Kidney (tissue), 14 donors: Measurements from ENCODE around the gene ANG. TPM values are rescaled to one million over a fixed set of nuclear protein-coding genes. Genes with fewer than 3 reads are reported as not detected.

ENCODE experiments used
- DNase-seq, 5 donors: peaks; one replicate each; pipeline ENCODE4 v3.0.0-alpha.2; 2013 to 2020
- FAIRE-seq: peaks from 2 replicates; lab custom pipeline; 2012; peaks lifted over from hg19 to GRCh38; lab: Jason Lieb, UNC
- H3K27ac ChIP-seq, 2 donors: one replicate each; pipeline ENCODE4 v1.7.0; 2013; ENCODE audit warnings: low read depth in 2 of 2, low read length in 2 of 2, inconsistent platforms in 1 of 2
- H3K27me3 ChIP-seq: one replicate; pipeline ENCODE4 v1.7.1; 2013; ENCODE audit warnings: low read length, inconsistent platforms; ENCODE audit not compliant: control insufficient read depth, insufficient read depth
- H3K36me3 ChIP-seq, 3 donors: one replicate each; pipeline versions ENCODE4 v1.7.0 to v1.7.1; 2013; ENCODE audit warnings: low read length in 3 of 3, control low read depth in 1 of 3, inconsistent platforms in 1 of 3; ENCODE audit not compliant: insufficient read depth in 3 of 3, control insufficient read depth in 2 of 3
- H3K4me1 ChIP-seq, 3 donors: one replicate each; pipeline versions ENCODE4 v1.7.0 to v1.7.1; 2013; ENCODE audit warnings: low read length in 3 of 3, inconsistent platforms in 1 of 3, low read depth in 1 of 3; ENCODE audit not compliant: control insufficient read depth in 2 of 3, insufficient read depth in 2 of 3
- H3K4me3 ChIP-seq, 3 donors: one replicate each; pipeline versions ENCODE4 v1.7.0 to v1.8.1; 2013; ENCODE audit warnings: low read length in 3 of 3, control low read depth in 1 of 3, inconsistent platforms in 1 of 3
- H3K9ac ChIP-seq, 3 donors: one replicate each; pipeline versions ENCODE4 v1.7.0 to v1.7.1; 2013; ENCODE audit warnings: low read length in 3 of 3, control low read depth in 1 of 3, inconsistent platforms in 1 of 3
- H3K9me3 ChIP-seq, 3 donors: one replicate each; pipeline versions ENCODE4 v1.7.0 to v1.7.1; 2013; ENCODE audit warnings: low read length in 3 of 3, control low read depth in 1 of 3, inconsistent platforms in 1 of 3; ENCODE audit not compliant: control insufficient read depth in 2 of 3, insufficient read depth in 1 of 3
- CTCF ChIP-seq: IDR thresholded peaks from 3 replicates; pipeline ENCODE4 v1.5.1; 2012; ENCODE audit warnings: mild to moderate bottlenecking, moderate library complexity, borderline replicate concordance; ENCODE audit not compliant: insufficient read depth; ENCODE audit errors: extremely low read depth
- intact Hi-C: fragments of 100-400 bp; cut with DNase I; formaldehyde crosslinking; loops from one replicate; pipeline ENCODE4 v1.11.1; 2022
- polyA plus RNA-seq: library from polyadenylated mRNA; stranded (reverse); fragments of 350-450 nt; fragmentation: Illumina TruSeq; extraction: RNeasy Lipid Tissue Mini Kit (QIAGEN cat#74804); gene quantifications from one replicate; pipeline ENCODE4 v1.2.3, GENCODE V29; 2014; ENCODE audit warnings: low read depth, low replicate concordance; ENCODE audit not compliant: insufficient read depth
- total RNA-seq: library from RNA; stranded (reverse); fragmentation: NEBNext Ultra II Directional; extraction: Animal tissue kit (Norgen Biotek cat#: 25700); gene quantifications from one replicate; pipeline ENCODE4 v1.2.1, GENCODE V29; 2021
- donor health status: control.
- donor health status: control.
- donor health status: control.
- donor health status: control.
- donor health status: control.
- donor health status: DM: yes; HTN: yes; CAD: no.
- donor health status: Normal renal cell carcinoma (clear cell type).

Gene ANG
- total and polyA plus RNA-seq, 2 donors from 2014 or later: 19.4 to 24.5 TPM

- Histone ChIP-seq H3K4me3 (no peak overlapping the region), H3K4me1 (no peaks in the 10 kb centered on the region), H3K9me3 (no peaks in the 10 kb centered on the region), H3K27me3 (no peaks in the 10 kb centered on the region), H3K36me3 (no peaks in the 10 kb centered on the region), H3K27ac (no peak overlapping the region), H3K9ac (no peak overlapping the region)
- intact Hi-C loops: no loop called here
- FAIRE-seq (no peak), DNase-seq (no peak)
- no peak for TF ChIP-seq CTCF
Measured at GRCh38 chr14:20644520-20644919, 44.0 kb upstream of the ANG start.

- Histone ChIP-seq H3K27me3 (no peaks in the 10 kb centered on the region), H3K4me3 (no peak overlapping the region), H3K27ac (no peak overlapping the region), H3K4me1 (no peaks in the 10 kb centered on the region), H3K36me3 (no peaks in the 10 kb centered on the region), H3K9ac (no peak overlapping the region), H3K9me3 (no peaks in the 10 kb centered on the region)
- FAIRE-seq (no peak), DNase-seq (no peak)
- no peak for TF ChIP-seq CTCF
- intact Hi-C loops: no loop called here
Measured at GRCh38 chr14:20645481-20645880, 43.1 kb upstream of the ANG start.

DNA sequence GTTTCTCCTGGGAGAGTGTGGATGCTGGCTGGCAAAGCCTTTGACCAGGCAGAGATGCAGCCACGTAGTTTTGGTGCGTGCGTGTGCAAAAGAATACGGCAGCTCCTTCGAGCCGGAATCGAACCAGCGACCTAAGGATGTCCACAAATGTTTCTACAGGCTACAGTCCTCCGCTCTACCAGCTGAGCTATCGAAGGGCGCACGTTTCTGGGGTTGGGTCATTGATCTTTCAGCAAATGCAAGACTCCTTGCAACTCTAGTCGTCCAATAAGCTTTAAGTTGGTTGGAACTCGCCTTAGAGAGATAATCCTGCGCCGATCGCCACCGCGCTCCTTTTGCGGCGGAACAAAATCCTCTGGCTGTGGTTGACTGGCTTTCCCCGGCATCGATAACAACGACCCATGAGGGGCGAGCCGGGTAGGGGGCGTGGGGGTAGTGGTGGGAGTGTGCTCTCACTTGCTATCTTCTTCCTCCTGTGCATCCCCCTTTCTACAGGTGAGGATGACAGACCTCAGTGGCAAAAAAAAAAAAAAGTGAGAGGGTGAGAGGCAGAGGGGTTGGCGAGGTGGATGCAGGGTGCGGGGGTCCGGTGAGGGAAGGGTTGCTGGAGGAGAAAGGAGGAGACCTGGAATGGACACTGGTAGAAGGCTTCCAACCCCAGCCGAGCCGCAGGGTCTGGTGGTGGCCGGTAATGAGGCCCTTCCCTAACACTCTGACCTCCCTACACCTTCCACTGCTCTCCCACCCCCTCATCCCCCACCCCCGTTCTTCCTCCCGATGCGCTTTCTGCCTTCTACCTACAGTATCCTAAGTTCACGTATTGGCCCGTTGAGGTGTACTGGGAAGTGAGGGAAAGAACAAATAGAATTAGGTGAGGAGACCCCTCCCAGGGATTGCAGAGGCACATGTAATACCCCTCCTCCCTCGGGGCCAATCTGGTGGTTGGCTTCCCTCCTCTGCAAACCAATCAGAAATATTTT is 35.3 kb upstream of the ANG start:
- intact Hi-C loops: no loop called here
- no peak for FAIRE-seq
- H3K4me1 ChIP-seq: no peaks in the 10 kb centered on the region
- TF ChIP-seq CTCF: no peak
- peak in 4 of 5 donors; percentile 28 to 37 (median 34) for DNase-seq
- H3K27me3 ChIP-seq: peaks cover 34% of the 10 kb centered on the region
- H3K4me3 ChIP-seq: no peak overlapping the region
- H3K9me3 ChIP-seq: no peaks in the 10 kb centered on the region
- no peak overlapping the region for H3K27ac ChIP-seq
- H3K9ac ChIP-seq: no peak overlapping the region
- no peaks in the 10 kb centered on the region for H3K36me3 ChIP-seq
